NB4 (cell line): ENCODE data around the gene RASSF3.

Experiments used
- CTCF ChIP-seq: IDR thresholded peaks from one replicate; pipeline ENCODE4 v1.5.1; 2012; ENCODE audit warnings: low read depth, low read length
- MAX ChIP-seq: IDR thresholded peaks from 2 replicates; pipeline ENCODE4 v1.6.1; 2011; ENCODE audit warnings: low read depth, low read length

GRCh38 chr12:64740646-64741045 lies 130.4 kb downstream of the RASSF3 start:
- no peak for TF ChIP-seq CTCF
- no peak for TF ChIP-seq MAX
